Esophagus (tissue), 2 donors: Measurements from ENCODE around the gene NRXN3. TPM values are rescaled to one million over a fixed set of nuclear protein-coding genes. Genes with fewer than 3 reads are reported as not detected.

Source experiments
- H3K27ac ChIP-seq, 2 donors: one replicate each; pipeline ENCODE4 v1.5.1; 2013; ENCODE audit warnings: low read depth in 2 of 2, mild to moderate bottlenecking in 2 of 2, inconsistent platforms in 1 of 2, low read length in 1 of 2, moderate library complexity in 1 of 2
- H3K27me3 ChIP-seq, 2 donors: one replicate each; pipeline ENCODE4 v1.6.1; 2013; ENCODE audit warnings: low read length in 2 of 2, control low read depth in 1 of 2, mild to moderate bottlenecking in 1 of 2; ENCODE audit not compliant: insufficient read depth in 2 of 2, control insufficient read depth in 1 of 2
- H3K36me3 ChIP-seq, 2 donors: one replicate each; pipeline ENCODE4 v1.6.1; 2013; ENCODE audit warnings: low read length in 1 of 2; ENCODE audit not compliant: control insufficient read depth in 2 of 2, insufficient read depth in 2 of 2
- H3K4me1 ChIP-seq, 2 donors: one replicate each; pipeline ENCODE4 v1.6.1; 2013; ENCODE audit warnings: low read length in 1 of 2; ENCODE audit not compliant: control insufficient read depth in 2 of 2, insufficient read depth in 2 of 2
- H3K4me3 ChIP-seq, 2 donors: one replicate each; pipeline ENCODE4 v1.5.1; 2013; ENCODE audit warnings: low read length in 2 of 2, mild to moderate bottlenecking in 2 of 2, low read depth in 1 of 2, moderate library complexity in 1 of 2
- H3K9me3 ChIP-seq, 2 donors: one replicate each; pipeline ENCODE4 v1.6.1; 2013; ENCODE audit warnings: mild to moderate bottlenecking in 2 of 2, low read depth in 1 of 2, low read length in 1 of 2, moderate library complexity in 1 of 2; ENCODE audit not compliant: control insufficient read depth in 2 of 2, insufficient read depth in 1 of 2
- WGBS, 2 donors: extraction: QIAGEN DNeasy Blood & Tissue Kit; methylation state at CpG; one replicate each; pipeline ENCODE4 v1.1.7; 2013; 5-methylcytosine and 5-hydroxymethylcytosine counted together
- polyA plus RNA-seq, 2 donors: library from polyadenylated mRNA; stranded (reverse); fragments of 200-250 nt; gene quantifications; one replicate each; pipeline ENCODE4 v1.2.3, GENCODE V29; 2013
- donor health status: healthy with polysubstance abuse.
- donor health status: Bipolar disorder and iron deficiency.

NRXN3 gene
- polyA plus RNA-seq, 2 donors: 1.7 to 2.2 TPM

DNA sequence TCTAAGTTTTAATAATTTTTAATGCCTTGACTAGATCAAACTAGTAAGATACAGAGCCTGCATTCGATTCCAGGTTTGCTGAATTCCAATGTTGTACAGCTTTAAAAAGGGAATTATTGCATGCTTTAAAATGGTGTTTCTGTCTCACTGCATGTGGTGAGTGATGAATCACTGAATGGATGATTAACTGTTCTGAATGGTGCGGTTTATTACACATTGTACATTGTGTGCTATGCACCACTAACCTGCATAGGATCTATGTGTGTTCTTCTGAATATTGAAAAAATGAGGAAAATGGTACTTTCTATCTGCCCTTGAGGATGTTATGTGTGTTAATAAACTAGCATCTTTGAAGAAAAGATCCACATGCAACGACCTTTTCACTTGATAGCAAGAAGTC is 231.7 kb downstream of the NRXN3 start:
- H3K4me1 ChIP-seq: no peaks in the 10 kb centered on the region
- H3K27me3 ChIP-seq: no peaks in the 10 kb centered on the region
- no peak overlapping the region for H3K27ac ChIP-seq
- no peaks in the 10 kb centered on the region for H3K9me3 ChIP-seq
- whole genome bisulfite sequencing, 2 donors: 63 to 71% methylated on average over 3 of the region's 3 CpGs
- no peak overlapping the region for H3K4me3 ChIP-seq
- H3K36me3 ChIP-seq: no peaks in the 10 kb centered on the region

DNA sequence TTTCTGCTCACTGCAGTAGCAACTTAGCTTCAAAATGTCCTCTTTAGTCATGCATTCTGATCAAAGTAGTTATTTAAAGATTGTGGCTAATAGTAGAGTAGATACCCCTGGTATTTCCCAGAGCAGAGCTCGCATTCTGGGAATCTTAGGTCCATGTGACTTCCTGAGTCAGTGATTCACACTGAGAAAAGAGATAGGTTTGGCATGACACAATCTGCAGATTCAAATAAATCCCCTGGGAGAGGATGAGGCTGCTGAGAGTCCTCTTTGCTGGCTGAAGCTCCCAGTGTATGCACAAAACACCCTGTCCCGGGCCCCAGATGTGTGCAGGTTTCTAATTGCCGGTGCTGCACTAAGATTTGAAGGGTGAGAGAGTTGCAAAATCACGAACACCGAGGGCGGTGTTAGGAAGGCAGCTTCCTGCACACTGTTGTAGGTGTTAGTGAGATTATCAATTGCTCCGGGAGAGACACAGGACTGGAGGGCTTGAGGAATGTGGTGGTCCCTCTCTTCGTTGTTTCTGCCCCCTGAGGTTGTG is 233.2 kb downstream of the NRXN3 start:
- H3K27me3 ChIP-seq: no peaks in the 10 kb centered on the region
- WGBS, 2 donors: 30% methylated on average over 8 of the region's 8 CpGs
- H3K4me1 ChIP-seq: no peaks in the 10 kb centered on the region
- H3K36me3 ChIP-seq: no peaks in the 10 kb centered on the region
- H3K4me3 ChIP-seq: no peak overlapping the region
- no peak overlapping the region for H3K27ac ChIP-seq
- H3K9me3 ChIP-seq: no peaks in the 10 kb centered on the region

DNA sequence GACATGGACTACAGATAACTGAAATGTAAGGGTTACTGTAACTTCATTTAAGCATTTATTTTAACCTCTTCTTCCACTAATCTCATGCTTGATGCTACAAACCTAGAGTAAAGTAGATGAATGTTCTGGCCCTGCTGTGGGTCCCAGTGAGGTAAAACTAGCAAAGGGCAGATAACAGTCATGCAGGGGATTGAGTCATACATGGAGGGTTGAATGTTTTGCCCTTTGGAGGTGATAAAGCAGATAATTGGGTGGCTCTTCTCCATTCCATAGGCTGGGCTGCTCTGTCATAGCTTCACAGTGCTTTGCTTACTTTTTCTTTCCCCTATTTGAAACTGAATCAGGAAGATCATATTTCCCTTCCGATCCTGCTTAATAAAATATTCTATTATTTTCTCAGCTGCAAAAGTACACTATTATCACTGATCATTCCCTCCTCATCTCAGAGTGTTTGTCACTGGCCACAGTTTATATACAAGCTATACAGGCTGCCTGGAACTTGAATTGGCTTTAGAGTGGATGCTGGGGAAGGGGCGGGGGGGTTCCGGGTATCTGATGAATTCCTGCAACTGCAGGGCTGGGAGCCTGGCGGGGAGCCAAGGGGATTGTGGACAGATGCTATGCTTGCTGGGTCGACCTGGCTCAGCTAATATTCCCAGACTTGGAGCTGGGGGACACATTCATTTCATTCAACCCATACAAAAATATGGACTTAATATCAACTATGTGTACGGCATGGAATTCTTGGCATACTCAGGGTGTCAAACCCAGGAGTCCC is 235.1 kb downstream of the NRXN3 start:
- Histone ChIP-seq H3K9me3 (no peaks in the 10 kb centered on the region), H3K27ac (no peak overlapping the region), H3K36me3 (no peaks in the 10 kb centered on the region), H3K4me3 (no peak overlapping the region), H3K4me1 (no peaks in the 10 kb centered on the region), H3K27me3 (no peaks in the 10 kb centered on the region)
- WGBS, 2 donors: 62 to 63% methylated on average over 6 of the region's 6 CpGs

DNA sequence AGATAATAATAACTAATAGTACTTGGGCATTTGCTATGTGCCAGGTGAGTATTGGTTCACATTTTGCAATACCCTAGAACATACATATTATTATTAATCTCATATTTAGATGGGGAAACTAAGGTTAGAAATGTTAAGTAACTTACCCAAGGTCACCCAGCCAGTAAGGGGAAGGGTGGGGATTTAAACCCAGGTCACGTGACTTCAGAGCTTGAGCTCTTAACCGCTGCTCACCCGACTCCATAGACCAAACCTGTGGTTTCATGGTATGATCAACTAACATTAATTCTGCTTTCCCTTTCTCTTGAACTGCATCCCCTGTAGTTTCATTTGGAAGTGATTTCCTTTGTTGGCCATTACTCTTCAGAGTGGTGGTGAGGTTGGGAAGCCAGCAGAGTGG is 242.3 kb downstream of the NRXN3 start:
- H3K27ac ChIP-seq: no peak overlapping the region
- no peaks in the 10 kb centered on the region for H3K36me3 ChIP-seq
- H3K9me3 ChIP-seq: no peaks in the 10 kb centered on the region
- H3K27me3 ChIP-seq: peaks cover 0 to 2% of the 10 kb centered on the region in 2 donors
- WGBS, 2 donors: 81 to 90% methylated on average over 3 of the region's 3 CpGs
- H3K4me3 ChIP-seq: no peak overlapping the region
- no peaks in the 10 kb centered on the region for H3K4me1 ChIP-seq

DNA sequence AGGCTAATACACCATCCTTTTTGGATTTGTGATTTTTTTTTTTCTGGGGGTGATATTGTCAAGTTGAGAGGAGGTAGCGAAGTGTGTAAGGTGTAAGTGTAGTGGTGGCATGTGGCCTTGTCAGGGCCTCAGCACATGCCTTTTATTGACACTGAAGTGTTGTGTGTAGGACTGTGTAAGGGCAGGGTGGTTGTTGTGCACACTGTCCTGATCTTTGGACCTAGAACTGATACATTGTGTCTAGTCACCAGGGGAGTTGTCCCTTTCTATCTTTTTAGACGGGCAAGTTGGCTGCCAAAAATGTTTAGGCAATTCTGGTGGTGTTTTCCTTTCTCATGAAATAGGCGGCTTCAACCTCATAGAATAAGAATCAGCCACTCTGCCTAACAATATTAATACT is 244.0 kb downstream of the NRXN3 start:
- WGBS, 2 donors: 67 to 77% methylated on average over 3 of the region's 3 CpGs

DNA sequence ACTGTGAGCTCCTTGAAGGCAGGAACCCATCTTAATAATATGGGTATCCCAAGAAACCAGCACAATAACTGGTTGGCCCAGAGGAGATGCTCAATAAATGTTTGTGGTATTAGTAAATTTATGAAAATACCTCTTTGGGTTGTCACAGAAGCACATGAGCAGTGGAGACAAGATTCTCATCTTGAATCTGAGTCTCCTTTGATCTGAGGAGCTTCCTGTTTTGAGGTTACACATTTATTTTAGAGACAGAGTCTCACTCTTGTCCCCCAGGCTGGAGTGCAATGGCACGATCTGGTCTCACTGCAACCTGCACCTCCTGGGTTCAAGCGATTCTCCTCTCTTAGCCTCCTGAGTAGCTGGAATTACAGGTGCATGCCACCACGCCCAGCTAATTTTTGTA is 247.4 kb downstream of the NRXN3 start:
- no peaks in the 10 kb centered on the region for H3K36me3 ChIP-seq
- no peaks in the 10 kb centered on the region for H3K4me1 ChIP-seq
- no peaks in the 10 kb centered on the region for H3K9me3 ChIP-seq
- WGBS, 2 donors: 72 to 84% methylated on average over 3 of the region's 3 CpGs
- peaks cover 0 to 2% of the 10 kb centered on the region in 2 donors for H3K27me3 ChIP-seq
- no peak overlapping the region for H3K4me3 ChIP-seq
- H3K27ac ChIP-seq: no peak overlapping the region

More for the DNA sequence above, 244.0 kb downstream of the NRXN3 start:
- Histone ChIP-seq H3K4me1 (no peaks in the 10 kb centered on the region), H3K27ac (no peak overlapping the region), H3K36me3 (no peaks in the 10 kb centered on the region), H3K9me3 (no peaks in the 10 kb centered on the region), H3K4me3 (no peak overlapping the region), H3K27me3 (peaks cover 0 to 2% of the 10 kb centered on the region in 2 donors)

DNA sequence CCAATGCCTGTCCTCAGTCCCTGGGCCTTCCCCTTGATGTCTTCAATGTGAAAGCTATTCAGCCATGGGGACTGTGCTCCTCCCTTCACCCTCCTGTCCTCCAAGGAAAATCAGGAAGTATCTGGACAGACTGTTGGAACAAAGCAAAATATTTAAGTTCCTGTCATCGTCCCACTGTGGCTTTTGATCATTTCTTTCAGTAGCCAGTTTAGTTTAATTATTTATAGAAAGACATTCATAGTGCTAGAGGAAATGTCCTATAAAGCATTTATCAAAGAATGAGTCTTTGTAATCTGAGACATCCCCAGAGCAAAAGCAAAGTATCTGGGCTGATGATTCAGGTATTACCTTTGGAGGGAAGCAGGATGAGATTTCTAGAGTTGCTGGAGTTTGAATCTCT is 254.1 kb downstream of the NRXN3 start:
- no peaks in the 10 kb centered on the region for H3K4me1 ChIP-seq
- WGBS, 2 donors: 42 to 52% methylated on average over 1 of the region's 1 CpG
- no peaks in the 10 kb centered on the region for H3K9me3 ChIP-seq
- H3K36me3 ChIP-seq: no peaks in the 10 kb centered on the region
- no peak overlapping the region for H3K4me3 ChIP-seq
- no peaks in the 10 kb centered on the region for H3K27me3 ChIP-seq
- no peak overlapping the region for H3K27ac ChIP-seq

DNA sequence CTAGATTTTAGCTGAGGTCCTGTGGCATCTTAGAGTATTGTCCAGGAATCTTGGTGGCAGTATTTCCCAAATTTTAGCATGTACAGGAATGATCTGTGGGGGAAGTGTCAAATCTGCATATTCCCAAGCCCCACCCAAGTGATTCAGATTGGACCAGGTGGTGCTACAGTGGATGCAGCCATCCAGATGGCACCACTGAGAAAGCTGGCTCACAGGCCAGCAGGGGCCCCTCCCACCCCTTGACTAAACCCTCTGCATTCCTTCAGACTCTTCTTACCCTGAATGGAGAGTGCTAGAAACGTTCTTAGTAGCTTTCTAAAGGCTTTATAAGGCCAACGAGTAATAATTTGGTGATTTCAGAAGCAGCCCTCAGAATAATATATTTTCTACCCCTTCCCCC is 255.2 kb downstream of the NRXN3 start:
- Histone ChIP-seq H3K4me1 (no peaks in the 10 kb centered on the region), H3K9me3 (no peaks in the 10 kb centered on the region), H3K27me3 (no peaks in the 10 kb centered on the region), H3K27ac (no peak overlapping the region), H3K4me3 (no peak overlapping the region), H3K36me3 (no peaks in the 10 kb centered on the region)
- WGBS, 2 donors: 25 to 26% methylated on average over 2 of the region's 2 CpGs

DNA sequence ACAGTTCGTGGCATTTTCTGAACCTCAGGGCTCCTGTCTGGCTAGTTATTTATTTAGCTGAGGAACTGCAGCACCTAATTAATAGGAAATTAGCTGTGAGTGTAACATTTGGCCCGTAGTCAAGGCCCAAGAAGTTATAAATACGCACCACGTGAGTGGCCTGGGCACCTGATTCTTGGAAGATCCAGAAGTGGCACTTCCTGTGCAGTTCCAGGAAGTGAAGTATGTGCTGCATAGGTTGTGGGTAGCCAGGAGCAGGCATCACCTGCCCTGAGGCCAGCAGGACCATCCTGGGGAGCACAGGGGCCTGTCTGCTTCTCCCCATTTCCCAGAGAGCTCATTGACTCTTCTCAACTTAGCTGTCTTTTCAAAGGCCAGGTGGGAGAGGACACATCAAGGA is 255.6 kb downstream of the NRXN3 start:
- no peaks in the 10 kb centered on the region for H3K36me3 ChIP-seq
- H3K27ac ChIP-seq: no peak overlapping the region
- no peaks in the 10 kb centered on the region for H3K27me3 ChIP-seq
- no peaks in the 10 kb centered on the region for H3K4me1 ChIP-seq
- WGBS, 2 donors: 42 to 54% methylated on average over 4 of the region's 4 CpGs
- H3K9me3 ChIP-seq: no peaks in the 10 kb centered on the region
- H3K4me3 ChIP-seq: no peak overlapping the region

DNA sequence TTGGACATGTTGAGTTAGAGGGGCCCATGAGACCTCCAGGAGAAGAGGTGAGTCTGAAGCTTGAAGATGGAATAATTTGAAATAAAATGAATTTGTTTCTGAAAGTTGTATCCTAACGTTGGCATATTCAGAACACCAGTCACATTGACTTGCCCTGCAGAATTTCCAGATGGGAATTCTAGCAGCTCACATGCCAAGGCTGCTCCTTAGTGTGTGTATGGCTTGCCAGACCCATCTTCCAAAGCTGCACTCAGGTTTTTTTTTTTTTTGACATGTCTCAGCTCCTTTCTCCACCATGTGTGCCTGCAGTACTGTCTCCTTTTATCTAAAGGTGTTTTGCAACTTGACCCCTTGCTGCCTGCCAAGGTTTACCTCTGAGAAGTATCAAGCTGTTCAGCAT is 261.9 kb downstream of the NRXN3 start:
- 62 to 69% methylated on average over 1 of the region's 1 CpG for WGBS, 2 donors

More for the DNA sequence above, 261.9 kb downstream of the NRXN3 start:
- Histone ChIP-seq H3K9me3 (no peaks in the 10 kb centered on the region), H3K27me3 (no peaks in the 10 kb centered on the region), H3K36me3 (no peaks in the 10 kb centered on the region), H3K4me1 (no peaks in the 10 kb centered on the region), H3K4me3 (no peak overlapping the region), H3K27ac (no peak overlapping the region)
